Fibroblast of pulmonary artery (primary cell): ENCODE data around the gene PPM1L.

Source experiments
- DNase-seq: peaks from one replicate; pipeline ENCODE4 v3.0.0-alpha.2; 2010; ENCODE audit warnings: low read depth
- H3K4me3 ChIP-seq: replicated peaks from 2 replicates; pipeline ENCODE4 v1.5.1; 2011; ENCODE audit warnings: low read depth, mild to moderate bottlenecking, control low read depth, low read length, moderate library complexity
- CTCF ChIP-seq: IDR thresholded peaks from 2 replicates; pipeline ENCODE4 v1.5.1; 2011; ENCODE audit warnings: mild to moderate bottlenecking, control low read depth, low read length, inconsistent platforms; ENCODE audit errors: missing control alignments

PPM1L gene

GRCh38 chr3:160963949-160964348, 207.9 kb downstream of the PPM1L start:
- H3K4me3 ChIP-seq: no peak overlapping the region
- TF ChIP-seq CTCF: no peak
- DNase-seq: no peak

GRCh38 chr3:160968761-160969160, 212.7 kb downstream of the PPM1L start:
- TF ChIP-seq CTCF: no peak
- DNase-seq: peak; percentile 1
- no peak overlapping the region for H3K4me3 ChIP-seq

GRCh38 chr3:160973067-160973809, 217.2 kb downstream of the PPM1L start:
- no peak for TF ChIP-seq CTCF
- H3K4me3 ChIP-seq: no peak overlapping the region
- no peak for DNase-seq

GRCh38 chr3:160977773-160978172, 221.7 kb downstream of the PPM1L start:
- DNase-seq: no peak
- no peak overlapping the region for H3K4me3 ChIP-seq
- no peak for TF ChIP-seq CTCF

- TF ChIP-seq CTCF: no peak
- DNase-seq: no peak
- H3K4me3 ChIP-seq: no peak overlapping the region
Measured at GRCh38 chr3:160980740-160981139, 224.7 kb downstream of the PPM1L start.

GRCh38 chr3:160981217-160981938, 225.3 kb downstream of the PPM1L start:
- peak; percentile 51 for DNase-seq
- no peak overlapping the region for H3K4me3 ChIP-seq
- no peak for TF ChIP-seq CTCF
